NCI-H748 treated with DMSO at 0.1 percent for 48 hours (cell line): ENCODE results near the gene SETD3.

ENCODE experiments used
- DNase-seq: peaks from one replicate; lab custom pipeline; 2025; lab: John Stamatoyannopoulos, UW

Gene SETD3

DNA sequence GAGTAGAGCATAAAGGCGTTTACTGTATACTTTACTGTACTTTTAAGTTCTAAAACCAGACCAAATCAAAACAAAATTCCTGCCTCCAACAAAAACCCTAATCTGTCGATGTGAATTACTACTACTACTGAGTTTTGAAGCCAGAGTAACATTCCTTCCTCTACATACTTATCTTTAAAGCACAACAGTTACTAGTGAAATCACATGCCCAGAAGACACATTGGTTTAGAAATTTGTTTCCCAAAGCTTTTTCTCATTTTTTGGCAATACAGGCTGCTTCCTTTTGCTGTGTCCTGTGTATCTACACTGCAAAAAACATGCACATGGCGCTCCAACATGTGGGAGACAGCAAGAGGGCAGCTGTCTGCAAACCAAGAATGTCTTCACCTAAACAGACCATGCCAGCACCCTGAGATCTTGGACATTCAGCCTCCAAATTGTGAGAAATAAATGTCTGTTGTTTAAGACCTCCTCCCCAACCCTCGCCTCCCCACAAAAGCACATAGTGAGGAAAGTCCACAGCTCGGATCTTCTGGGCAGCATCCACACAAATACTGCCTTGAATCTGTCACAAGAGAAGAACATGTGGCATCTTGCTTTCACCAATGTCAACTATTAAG lies 21.1 kb downstream of the SETD3 start:
- DNase-seq, result no peak

DNA sequence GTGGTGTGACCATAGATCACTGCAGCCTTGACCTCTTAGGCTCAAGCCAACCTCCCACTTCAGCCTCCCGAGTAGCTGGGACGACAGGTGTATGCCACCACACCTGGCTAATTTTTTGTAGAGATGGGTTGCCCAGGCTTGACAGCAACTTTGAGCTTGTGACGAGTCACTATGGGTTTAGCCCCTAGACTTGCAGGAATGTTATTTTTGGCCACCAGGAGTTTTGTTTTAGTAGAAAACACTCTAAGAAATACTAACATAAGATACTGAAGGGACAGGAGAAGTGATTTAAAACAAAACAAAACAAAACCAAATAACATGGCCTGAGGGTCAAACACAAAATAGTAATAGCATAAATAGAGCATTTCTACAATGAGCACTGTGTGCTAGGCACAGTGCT lies 26.4 kb downstream of the SETD3 start:
- DNase-seq, result no peak

DNA sequence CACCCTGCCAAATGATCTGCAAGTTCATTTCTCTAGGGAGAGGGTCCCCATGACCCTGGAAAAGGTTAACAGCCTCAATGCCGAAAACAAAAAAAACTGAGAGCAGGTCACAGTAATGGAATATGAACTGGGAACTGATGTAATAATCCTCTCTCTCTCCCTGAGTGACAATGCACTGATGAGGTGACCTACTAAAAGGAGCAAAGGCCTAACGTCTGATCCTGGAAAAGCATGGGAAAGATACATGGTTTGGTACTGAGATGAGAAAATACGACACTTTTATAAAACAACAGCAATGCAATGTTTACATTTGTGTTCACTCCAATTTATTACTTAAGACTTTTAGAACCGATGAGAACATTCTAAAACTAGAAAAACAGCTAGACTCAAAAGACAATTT lies 27.7 kb downstream of the SETD3 start:
- no peak for DNase-seq

DNA sequence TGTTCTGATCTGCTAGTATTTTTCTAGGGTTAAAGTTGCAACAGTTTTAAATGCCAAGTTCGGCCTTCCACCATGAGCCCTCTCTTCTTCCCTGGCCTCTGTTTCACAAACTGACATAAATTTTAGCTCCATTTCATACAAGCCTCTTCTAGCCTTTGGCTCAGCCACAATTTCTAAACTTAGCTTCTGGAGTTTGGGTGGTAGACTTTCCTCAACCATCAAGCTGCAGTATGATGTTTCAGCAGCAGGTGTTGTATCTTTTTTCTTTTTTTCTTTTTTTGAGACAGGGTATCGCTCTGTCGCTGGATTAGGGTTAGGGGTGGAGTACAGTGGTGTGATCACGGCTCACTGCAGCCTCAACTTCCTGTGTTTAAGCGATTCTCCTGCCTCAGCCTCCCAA lies 29.4 kb downstream of the SETD3 start:
- no peak for DNase-seq

DNA sequence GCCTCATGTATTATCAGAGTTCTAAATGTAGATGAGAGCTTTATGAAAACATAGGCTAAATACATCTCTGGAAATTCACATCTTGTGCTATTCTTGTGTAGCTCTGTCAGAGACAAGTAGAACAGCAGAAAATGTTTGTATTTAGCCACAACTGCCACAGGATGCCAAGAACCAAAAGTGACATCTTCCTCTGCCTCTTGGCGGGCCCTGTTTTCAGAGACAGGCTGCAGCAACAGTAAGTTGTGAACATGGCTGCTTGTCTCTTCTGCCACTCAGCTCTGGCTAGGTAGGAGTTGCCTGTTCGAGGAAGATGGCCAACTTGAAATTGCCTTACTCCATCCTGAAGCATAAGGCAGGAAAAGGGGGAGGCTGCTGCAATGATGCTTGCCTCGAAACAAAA lies 30.4 kb downstream of the SETD3 start:
- DNase-seq, result no peak

DNA sequence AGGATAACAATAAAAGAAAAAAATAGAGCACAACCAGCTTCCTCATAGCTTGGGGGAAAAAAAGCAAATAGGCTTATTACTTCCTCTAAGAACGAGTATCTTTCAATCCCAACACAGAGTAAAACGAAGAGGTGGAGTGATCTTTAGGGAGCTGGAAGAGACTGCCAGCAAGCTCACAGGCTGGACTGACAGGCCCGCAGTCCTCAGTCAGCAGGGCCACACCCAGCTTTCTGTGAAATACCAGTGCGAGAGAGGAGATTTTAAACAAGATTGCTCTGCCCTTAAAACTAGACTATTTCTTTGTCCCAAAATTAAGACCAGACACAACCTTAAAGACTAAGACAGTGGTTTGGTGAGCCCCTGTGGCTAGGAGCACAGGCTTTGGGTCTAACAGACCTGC lies 32.9 kb downstream of the SETD3 start:
- DNase-seq, result no peak

DNA sequence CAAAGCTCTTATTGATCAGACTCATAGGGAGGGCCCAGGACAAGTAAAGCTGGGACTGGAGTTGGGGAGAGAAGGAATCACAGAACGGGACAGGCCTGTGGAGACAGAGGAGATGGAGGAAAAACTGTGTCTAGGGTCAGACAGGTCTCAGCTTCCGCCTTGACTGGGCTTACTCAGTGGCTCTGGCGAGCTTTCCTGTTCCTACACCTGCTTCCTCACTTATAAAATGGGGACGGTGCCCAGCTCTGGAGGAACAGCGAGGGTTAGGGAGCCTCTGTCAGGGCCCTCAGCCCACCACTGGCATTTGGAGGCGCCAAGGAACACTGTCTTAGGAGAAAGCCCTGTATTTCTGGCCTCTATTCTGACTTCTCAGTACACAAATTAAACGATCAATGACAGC lies 34.7 kb downstream of the SETD3 start:
- DNase-seq, result no peak

DNA sequence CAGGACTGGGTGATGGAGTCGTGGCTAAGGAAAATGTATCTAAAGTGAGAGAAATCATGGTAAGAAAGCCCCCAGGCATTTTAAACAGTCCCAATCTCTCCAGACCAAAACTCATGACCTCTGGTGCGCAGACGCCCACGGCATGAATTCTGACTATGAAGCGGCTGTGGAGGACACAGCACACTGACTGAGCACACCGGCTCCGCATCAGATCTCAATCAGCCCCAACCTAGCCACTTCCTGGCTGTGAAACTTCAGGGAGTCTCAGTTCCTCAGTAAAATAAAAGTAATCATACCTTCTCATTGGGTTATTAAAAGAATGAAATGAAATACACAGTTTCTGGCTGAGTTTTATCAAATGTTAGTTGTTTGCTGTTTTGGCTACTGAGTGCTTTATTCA lies 38.7 kb downstream of the SETD3 start:
- DNase-seq, result no peak

DNA sequence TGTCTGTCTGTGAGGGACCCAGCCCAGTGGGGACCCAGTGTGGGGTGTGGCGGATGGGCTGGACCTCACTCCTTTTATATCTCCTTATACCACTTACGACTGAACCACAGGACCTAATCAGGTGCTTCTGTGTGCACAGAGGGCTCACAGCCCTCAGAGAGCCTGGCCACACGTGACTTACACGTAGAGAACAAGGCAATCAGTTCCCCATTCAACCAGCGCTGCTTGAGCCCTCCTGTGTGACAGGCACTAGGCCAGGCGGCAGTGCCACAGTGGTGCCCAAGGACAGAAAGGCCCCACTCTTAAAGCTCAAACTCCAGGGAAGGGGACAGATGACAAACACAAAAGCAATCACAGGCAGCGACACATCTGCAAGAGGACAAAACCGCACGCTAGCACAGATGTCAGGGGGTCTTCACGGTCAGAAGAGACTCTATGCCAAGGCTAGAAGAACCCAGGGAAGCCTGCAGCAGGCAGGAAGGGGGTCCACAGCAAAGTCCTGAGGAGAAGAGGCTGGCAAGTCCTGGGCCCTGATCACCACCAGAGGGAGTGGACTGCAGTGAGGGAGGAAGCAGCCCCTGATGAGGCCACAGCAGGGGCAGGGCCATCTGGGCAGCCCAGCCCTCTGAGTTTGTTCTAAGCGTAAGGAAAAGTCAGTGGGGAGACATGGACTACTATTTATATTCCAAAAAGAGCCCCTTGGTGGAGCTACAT lies 39.3 kb downstream of the SETD3 start:
- DNase-seq, result no peak

DNA sequence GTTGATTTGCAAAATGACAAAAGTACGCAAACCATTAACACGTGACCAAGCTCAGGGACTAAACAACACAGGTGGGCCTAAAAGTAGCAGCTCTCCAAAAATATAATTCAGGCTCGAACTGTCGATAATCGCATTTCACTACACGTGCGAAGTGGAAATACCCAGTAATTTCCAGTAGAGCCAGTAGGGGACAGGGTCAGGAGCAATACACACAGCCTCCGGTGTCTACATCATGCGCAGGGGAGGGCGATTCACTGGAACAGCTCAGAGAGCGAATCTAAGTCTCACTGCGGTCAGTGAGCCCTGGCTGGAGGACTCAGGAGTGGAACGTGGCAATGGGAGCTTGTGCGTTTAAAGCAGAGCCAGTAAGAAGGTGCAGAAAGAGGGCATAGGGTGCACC lies 40.4 kb downstream of the SETD3 start:
- no peak for DNase-seq

DNA sequence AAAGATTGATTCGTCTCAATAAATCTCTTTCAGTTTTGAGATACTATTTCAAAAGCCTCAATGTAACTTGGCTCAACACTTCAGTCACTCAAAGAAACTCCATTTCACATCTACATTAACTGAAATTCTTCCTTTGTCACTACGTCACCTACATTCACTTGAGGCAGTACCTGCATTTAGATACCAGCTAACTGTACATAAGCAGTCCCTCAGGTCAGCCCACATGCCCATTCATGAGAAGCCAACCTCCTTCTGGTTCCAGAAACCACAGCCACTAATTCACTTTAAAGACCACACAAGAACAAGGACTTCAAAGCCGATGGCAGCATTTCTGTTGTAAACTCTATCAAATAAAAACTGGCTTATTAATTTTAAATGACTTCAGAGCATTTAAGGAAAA lies 43.0 kb downstream of the SETD3 start:
- DNase-seq, result no peak

DNA sequence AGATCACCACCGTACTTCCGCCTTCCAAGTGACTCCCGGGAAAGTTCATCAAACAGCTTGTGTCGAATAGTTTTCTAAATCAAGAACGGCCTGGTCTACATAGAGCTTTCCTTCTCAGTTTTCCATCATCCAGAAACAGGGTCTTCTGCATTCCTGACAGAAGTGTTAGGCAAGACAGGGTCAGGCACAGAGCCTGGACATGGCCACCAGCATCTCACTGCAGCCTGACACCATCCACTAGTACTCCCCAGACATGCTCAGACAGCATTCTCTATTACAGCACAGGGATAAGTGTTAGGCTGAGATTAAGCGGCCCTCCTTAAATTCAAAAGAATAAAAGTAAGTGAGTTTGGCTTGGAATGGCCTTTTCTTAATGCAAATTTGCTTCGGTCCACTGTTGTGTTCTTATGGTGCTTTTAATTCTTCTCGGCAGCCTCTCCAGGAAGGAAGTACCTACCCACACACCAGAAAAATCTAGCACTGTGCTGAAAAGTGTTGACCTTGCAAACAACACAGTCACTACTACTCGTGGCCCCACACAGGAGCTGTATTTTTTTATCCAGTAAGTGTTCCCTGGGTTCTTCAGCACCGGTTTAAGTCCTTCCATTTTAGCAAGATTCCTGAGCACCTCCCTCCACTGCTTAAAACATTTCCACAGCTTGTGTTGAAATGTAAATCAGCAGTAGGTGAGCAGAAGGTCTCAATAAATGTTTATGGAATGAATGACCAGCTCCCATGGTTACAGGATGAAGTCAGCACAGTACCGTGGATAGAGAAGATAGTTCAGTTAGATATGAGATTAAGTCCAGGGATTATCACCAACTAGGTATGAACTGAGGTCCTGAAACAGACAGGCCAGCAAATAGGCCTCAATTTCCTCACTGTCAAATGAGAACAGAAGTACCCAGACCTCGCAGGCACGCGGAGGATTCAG lies 44.1 kb downstream of the SETD3 start:
- DNase-seq, result no peak

DNA sequence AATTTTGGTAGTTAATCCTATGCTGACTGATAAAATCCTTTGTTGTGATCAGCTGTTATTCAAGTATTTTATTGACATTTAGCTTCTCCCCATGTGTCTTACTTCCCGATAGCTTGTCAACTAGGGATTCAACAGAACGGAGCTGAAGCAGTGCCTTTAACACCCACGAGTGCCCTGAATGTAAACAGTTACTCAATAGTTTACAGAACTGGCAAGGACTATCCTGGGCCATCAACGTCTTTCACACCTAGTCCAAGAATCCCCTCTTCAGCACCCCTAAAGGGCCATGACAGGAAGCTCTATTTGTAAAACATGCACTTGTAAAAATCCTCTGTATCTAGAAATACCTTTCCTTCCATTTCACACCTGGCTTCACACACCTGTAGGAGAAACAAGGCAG lies 45.3 kb downstream of the SETD3 start:
- no peak for DNase-seq

DNA sequence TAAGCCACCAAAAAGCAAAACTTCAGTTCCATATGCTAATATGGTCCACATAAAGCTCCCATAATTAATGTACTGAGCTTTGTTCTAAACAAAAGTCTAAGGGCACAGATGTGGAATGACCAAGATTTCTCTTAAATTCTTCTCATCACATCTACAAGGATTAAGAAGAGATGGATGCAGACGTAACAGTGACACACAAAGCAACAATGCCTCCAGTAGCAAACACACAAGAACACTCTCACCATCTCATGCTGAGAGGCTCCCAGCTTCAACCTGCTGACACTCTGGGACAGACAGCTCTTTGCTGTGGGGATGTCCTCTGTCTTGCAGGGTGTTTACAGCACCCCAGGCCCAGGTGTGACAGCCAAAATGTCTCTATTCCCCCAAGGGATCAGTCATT lies 48.2 kb downstream of the SETD3 start:
- DNase-seq, result no peak

DNA sequence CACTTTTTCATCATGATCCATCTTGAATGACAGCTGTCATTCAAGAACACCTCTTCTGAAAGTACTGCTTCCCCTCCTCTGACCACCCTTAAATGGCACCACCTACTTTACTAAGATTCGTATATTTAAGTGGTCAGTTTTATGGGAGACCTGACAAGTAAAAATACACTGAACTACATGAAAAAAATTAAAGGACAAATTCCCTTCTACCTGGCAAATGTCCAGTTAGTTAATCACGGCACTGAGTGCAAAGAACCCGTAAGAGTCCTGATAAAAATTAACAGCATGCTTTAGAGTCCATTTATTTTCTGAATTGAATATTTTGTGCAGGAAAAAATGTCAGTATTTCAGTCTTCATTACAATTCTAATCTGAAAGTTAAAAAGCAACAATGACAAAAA lies 48.7 kb downstream of the SETD3 start:
- DNase-seq, result no peak

DNA sequence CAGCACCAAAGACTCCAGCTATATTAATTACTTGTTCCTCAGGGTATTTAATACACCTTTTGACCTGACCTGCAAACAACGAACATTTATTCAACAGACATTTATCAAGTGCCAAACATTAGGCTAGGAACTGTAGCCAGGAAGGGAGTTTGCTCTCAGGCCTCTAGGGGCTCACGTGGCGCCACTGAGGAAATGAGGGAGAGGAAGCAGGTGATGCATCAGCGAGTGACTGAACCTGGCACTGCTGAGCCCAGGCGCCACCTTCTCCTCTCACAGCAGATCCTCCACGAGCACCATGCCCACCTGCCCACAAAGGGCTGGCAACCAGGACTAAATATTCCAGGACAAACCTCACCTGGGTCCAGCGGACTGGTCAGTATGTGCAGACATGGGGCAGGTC lies 50.2 kb downstream of the SETD3 start:
- no peak for DNase-seq

DNA sequence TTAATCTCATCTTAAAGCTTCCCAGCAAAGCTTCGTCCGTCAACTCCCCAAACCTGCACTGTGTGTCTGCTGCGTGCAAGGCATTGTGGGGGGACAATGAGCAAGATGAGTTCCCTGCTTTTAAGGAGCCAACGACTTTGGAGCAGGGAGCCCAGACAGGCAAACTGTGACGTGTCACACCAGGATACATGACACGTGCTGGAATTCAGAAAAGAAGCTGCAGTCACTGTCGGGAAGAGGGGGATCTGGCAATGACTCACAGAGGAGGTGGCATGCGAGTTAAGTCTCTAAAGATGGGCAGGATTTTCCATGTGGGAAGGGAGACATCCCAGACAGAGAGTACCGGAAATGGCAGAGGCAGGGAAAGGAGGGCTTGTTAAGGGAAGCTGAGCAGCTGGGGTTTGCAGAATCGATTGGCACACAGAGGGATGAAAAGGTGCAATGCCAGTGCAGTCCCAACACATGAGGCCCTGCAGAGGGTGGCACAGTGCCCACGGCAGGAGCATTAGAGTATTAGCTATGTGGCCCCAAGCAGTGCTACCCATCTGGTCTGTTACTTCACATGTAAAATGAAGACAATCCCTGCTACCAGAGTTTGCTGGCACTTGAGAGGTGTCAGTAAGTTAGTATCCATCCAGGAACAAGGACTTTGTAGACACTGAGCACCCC lies 52.9 kb downstream of the SETD3 start:
- DNase-seq, result no peak

DNA sequence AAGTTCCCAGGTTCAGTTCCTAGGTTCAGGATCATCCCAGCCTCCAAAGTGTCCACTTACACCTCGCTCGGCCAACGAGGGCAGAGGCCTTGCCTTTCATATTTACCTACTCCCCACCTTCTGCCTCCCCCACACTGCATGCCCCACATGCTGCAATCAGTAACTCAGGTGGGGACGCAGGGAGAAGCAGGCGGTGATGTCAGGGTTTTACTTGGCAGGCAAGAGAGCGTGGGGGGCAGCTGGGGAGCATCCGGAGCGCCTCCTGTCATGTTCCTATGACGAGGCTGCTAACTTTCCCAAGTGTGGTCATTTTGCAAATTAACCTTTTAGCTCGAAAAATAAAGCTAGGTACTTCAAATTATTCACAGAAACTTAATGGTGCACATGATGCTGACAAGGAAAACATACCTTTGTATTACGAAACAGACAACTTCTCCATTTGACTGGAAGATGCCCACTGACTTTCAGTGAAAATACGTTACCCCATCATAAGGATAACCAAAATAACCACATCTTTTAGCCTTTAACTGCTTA lies 53.8 kb downstream of the SETD3 start:
- DNase-seq, result no peak

DNA sequence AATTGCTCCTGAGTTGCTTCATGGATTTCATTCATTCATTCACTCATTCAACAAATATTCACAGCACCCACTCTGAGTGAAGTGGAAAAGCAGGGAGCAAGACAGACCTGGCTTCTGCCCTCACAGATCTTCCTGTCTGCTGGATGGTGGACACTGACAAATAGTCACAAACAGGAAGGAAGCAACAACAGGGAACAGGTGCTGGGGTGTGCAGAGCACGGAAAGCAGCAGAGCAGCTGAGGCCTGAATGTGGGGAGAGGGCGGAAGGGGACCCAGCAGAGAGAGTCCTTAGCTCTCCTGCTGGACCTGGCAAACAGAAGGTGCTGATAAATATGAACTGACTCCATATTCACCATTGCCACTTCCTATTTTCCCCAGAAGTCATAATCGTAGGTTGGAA lies 54.4 kb downstream of the SETD3 start:
- DNase-seq, result no peak

DNA sequence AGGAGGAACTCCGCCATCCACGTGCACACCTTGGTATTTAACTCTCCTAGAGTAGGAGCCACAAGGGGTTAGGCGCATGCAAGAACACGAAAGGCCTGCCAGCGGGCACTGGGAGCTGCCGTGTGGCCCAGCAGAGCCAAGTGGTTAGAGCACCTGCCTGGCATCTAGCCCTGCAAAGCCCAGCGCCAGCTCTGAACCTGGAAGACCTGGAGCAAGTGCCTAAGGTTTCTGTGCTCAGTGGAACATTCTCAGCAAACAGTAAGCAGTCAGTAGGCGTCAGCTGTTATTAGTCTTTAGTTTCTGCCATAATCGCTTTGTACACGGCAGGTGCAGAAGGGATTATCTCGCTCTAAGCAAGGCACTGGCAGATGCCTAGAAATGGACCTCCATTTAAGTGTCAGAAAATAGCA lies 55.4 kb downstream of the SETD3 start:
- no peak for DNase-seq

DNA sequence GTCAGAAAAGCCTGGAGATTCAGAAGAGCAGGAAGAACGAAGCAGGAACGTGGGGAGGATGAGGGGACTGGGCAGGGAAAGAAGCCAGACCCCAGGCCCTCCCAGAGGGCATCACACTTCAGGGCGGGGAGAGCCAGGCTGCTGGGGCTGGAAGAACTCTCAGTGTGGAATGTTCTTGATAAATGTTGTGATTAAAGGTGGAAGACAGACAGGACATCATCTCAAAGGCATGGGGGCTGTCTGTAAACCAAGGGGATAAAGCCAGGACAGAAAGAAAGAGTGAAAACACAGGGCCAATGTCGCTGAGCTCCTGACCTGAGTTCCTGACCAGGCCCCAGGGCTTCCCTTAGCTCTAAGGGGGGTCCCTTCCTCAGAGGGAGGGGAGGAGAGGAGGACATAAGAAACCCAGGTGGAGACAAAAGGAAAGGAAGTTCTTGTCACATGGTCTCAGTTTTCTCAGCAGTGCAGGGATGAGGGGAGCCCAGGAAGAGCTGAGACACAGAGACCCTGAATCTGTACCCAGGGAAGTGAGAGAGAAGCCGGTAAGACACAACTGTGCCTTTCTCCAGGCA lies 56.3 kb downstream of the SETD3 start:
- no peak for DNase-seq

DNA sequence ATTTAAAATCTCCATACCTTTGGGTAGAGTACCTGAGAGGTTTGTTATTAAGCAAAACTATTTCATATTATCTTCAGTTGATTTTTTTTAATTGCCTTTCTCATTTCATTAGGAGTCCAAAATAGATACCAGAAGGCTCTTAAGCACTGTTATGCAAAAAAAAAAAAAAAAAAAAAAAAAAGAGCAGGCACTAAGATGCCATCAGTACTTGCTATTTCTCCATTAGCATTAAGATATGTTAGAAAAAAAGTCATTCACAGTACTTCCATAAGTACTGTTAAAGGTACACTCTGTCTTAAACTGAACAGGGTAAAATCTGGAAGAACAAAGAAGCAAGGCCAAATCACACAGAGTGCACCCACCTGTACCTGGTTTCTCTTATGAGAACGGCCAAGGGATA lies 57.2 kb downstream of the SETD3 start:
- DNase-seq, result no peak
